MCF 10A (cell line): ENCODE data around the gene XCL1. TPM values are rescaled to one million over a fixed set of nuclear protein-coding genes. Genes with fewer than 3 reads are reported as not detected.

ENCODE experiments used
- BruUV-seq: library from RNA; stranded (reverse); fragments of 400-500 nt; replicated peaks from 2 replicates; lab custom pipeline; 2021; lab: Mats Ljungman, UMichigan
- CTCF ChIA-PET: fragments of 300-600 bp; sonication (Branson Sonifier 250); formaldehyde crosslinking; extraction: SDS; loops from one replicate; lab custom pipeline; 2021; ENCODE audit warnings: antibody characterized with exemption, inconsistent platforms; lab: Yijun Ruan, JAX
- POLR2A ChIA-PET: fragments of 300-600, 350-650 bp; sonication (Branson Sonifier 250); formaldehyde crosslinking; extraction: SDS; loops from one replicate; lab custom pipeline; 2020; ENCODE audit warnings: antibody characterized with exemption, inconsistent platforms; lab: Yijun Ruan, JAX
- DNase-seq: peaks from one replicate; pipeline ENCODE4 v3.0.0-alpha.2; 2018; ENCODE audit not compliant: unreplicated experiment
- H3K27ac Mint-ChIP-seq: one replicate; pipeline ENCODE4 v1.8.0; 2022; ENCODE audit warnings: mild to moderate bottlenecking, low read depth, mixed read lengths; ENCODE audit not compliant: unreplicated experiment
- H3K27me3 Mint-ChIP-seq: one replicate; pipeline ENCODE4 v1.8.0; 2022; ENCODE audit warnings: mixed read lengths; ENCODE audit not compliant: insufficient read depth, unreplicated experiment
- H3K36me3 Mint-ChIP-seq: one replicate; pipeline ENCODE4 v1.8.0; 2022; ENCODE audit warnings: mild to moderate bottlenecking, moderate library complexity, mixed read lengths; ENCODE audit not compliant: insufficient read depth, unreplicated experiment
- H3K4me1 Mint-ChIP-seq: one replicate; pipeline ENCODE4 v1.8.0; 2022; ENCODE audit warnings: mixed read lengths; ENCODE audit not compliant: insufficient read depth, unreplicated experiment
- H3K4me3 Mint-ChIP-seq: one replicate; pipeline ENCODE4 v1.8.0; 2022; ENCODE audit warnings: mild to moderate bottlenecking, moderate library complexity, mixed read lengths; ENCODE audit not compliant: unreplicated experiment
- H3K9me3 Mint-ChIP-seq: one replicate; pipeline ENCODE4 v1.8.0; 2022; ENCODE audit warnings: mixed read lengths; ENCODE audit not compliant: unreplicated experiment
- CTCF ChIP-seq: fragments of 200-600 bp; IDR thresholded peaks from one replicate; pipeline ENCODE4 v1.8.0; 2022; ENCODE audit warnings: antibody characterized with exemption, mild to moderate bottlenecking; ENCODE audit not compliant: unreplicated experiment
- intact Hi-C: fragments of 100-400 bp; cut with micrococcal nuclease; formaldehyde crosslinking; loops from 2 replicates; pipeline ENCODE4 v1.14.1; 2022
- total RNA-seq: library from RNA; stranded (reverse); gene quantifications from 2 replicates; pipeline ENCODE4 v1.2.3, GENCODE V29; 2022

XCL1 gene
- total RNA-seq, 1 experiment from 2014 or later, result not detected

- no TSS peak for BruUV-seq
- Mint-ChIP-seq H3K4me3 (no peak overlapping the region), H3K27ac (no peak overlapping the region), H3K9me3 (no peaks in the 10 kb centered on the region), H3K36me3 (no peaks in the 10 kb centered on the region), H3K4me1 (peaks cover 7% of the 10 kb centered on the region), H3K27me3 (no peaks in the 10 kb centered on the region)
- CTCF ChIA-PET, result interaction anchor here (0.6 to 13.0 kb wide), 17 partner anchors 11 to 1002 kb away, joined by 3 to 341 read pairs (median 3); partner anchors contain the start of gene ATP1B1
- POLR2A ChIA-PET, result interaction anchor here (0.9 to 2.7 kb wide), 3 partner anchors 37 to 768 kb away, joined by 3 to 7 read pairs (median 5); partner anchors contain the start of genes BLZF1 and NME7
- no peak for DNase-seq
- no peak for TF ChIP-seq CTCF
- intact Hi-C loops, result loop anchor here (5.0 kb wide), 1 partner anchor 868 kb away; no protein-coding TSS in a partner anchor
These were observed 23.2 kb downstream of the XCL1 start for GRCh38 chr1:168599641-168600040.

- POLR2A ChIA-PET, result interaction anchor here (0.5 to 2.7 kb wide), 3 partner anchors 506 to 928 kb away, joined by 3 to 7 read pairs (median 5); partner anchors contain the start of genes BLZF1 and NME7
- no peaks in the 10 kb centered on the region for H3K36me3 Mint-ChIP-seq
- TF ChIP-seq CTCF, result no peak
- DNase-seq, result no peak
- intact Hi-C loops, result loop anchor here (5.0 kb wide), 1 partner anchor 866 kb away; no protein-coding TSS in a partner anchor
- H3K4me3 Mint-ChIP-seq, result no peak overlapping the region
- CTCF ChIA-PET, result interaction anchor here (0.5 to 13.0 kb wide), 13 partner anchors 8 to 983 kb away, joined by 3 to 341 read pairs (median 3); partner anchors contain the start of gene ATP1B1
- no peaks in the 10 kb centered on the region for H3K27me3 Mint-ChIP-seq
- no TSS peak for BruUV-seq
- no peaks in the 10 kb centered on the region for H3K9me3 Mint-ChIP-seq
- peaks cover 7% of the 10 kb centered on the region for H3K4me1 Mint-ChIP-seq
- no peak overlapping the region for H3K27ac Mint-ChIP-seq
These were observed 24.6 kb downstream of the XCL1 start for GRCh38 chr1:168601051-168601450.

GRCh38 chr1:168603501-168604110 lies 27.2 kb downstream of the XCL1 start:
- peak; percentile 88 for DNase-seq
- CTCF ChIA-PET, result interaction anchor here (0.5 to 13.0 kb wide), 155 partner anchors 10 to 1314 kb away, joined by 3 to 341 read pairs (median 4); partner anchors contain the start of genes ATP1B1, BLZF1, F5 and NME7
- BruUV-seq, result no TSS peak
- no peak overlapping the region for H3K4me3 Mint-ChIP-seq
- H3K4me1 Mint-ChIP-seq, result peaks cover 7% of the 10 kb centered on the region
- peak; percentile 99 for TF ChIP-seq CTCF
- no peaks in the 10 kb centered on the region for H3K9me3 Mint-ChIP-seq
- intact Hi-C loops, result loop anchor here (1.0 to 5.0 kb wide), 7 partner anchors 33 to 943 kb away; no protein-coding TSS in a partner anchor
- no peaks in the 10 kb centered on the region for H3K27me3 Mint-ChIP-seq
- POLR2A ChIA-PET, result interaction anchor here (0.6 to 1.3 kb wide), 9 partner anchors 17 to 764 kb away, joined by 3 to 8 read pairs (median 4); partner anchors contain the start of gene NME7
- H3K27ac Mint-ChIP-seq, result no peak overlapping the region
- H3K36me3 Mint-ChIP-seq, result no peaks in the 10 kb centered on the region

GRCh38 chr1:168605443-168605842 lies 29.0 kb downstream of the XCL1 start:
- ChIA-PET POLR2A (interaction anchor here (0.6 to 1.5 kb wide), 3 partner anchors 29 to 763 kb away, joined by 3 to 7 read pairs (median 4); partner anchors contain the start of genes BLZF1 and NME7), CTCF (interaction anchor here (0.9 to 13.0 kb wide), 15 partner anchors 9 to 941 kb away, joined by 3 to 341 read pairs (median 6); partner anchors contain the start of genes ATP1B1, BLZF1 and NME7)
- Mint-ChIP-seq H3K27me3 (no peaks in the 10 kb centered on the region), H3K36me3 (no peaks in the 10 kb centered on the region), H3K9me3 (no peaks in the 10 kb centered on the region), H3K27ac (no peak overlapping the region), H3K4me3 (no peak overlapping the region), H3K4me1 (peaks cover 7% of the 10 kb centered on the region)
- DNase-seq, result no peak
- no peak for TF ChIP-seq CTCF
- intact Hi-C loops, result no loop called here
- BruUV-seq, result no TSS peak
